ENCODE measurements around the gene LYRM4. TPM values are rescaled to one million over a fixed set of nuclear protein-coding genes. Genes with fewer than 3 reads are reported as not detected.

The LYRM4 gene
- total RNA-seq, 1 donor from 2014 or later, result 19.2 TPM

DNA sequence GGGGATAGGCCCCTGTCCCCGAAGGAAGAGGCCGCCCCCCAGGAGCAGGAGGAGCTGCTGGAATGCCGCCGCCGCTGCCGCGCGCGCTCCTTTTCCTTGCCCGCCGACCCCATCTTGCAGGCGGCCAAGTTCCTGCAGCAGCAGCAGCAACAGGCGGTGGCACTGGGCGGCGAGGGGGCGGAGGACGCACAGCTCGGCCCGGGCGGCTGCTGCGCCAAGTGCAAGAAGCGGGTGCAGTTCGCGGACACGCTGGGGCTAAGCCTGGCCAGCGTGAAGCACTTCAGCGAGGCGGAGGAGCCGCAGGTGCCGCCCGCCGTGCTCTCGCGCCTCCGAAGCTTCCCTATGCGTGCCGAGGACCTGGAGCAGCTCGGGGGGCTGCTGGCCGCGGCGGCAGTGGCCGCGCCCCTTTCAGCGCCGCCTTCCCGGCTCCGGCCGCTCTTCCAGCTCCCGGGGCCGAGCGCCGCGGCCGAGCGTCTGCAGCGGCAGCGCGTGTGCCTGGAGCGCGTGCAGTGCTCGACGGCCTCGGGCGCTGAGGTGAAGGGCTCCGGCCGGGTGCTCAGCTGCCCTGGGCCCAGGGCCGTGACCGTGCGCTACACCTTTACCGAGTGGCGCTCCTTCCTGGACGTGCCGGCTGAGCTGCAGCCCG is 175.0 kb downstream of the LYRM4 start:
- Histone ChIP-seq H3K27ac (peak overlapping the region; percentile 88), H3K27me3 (no peaks in the 10 kb centered on the region), H3K36me3 (no peaks in the 10 kb centered on the region), H3K4me3 (peak overlapping the region; percentile 66 to 71), H3K4me1 (peaks cover 38% of the 10 kb centered on the region), H3K9me3 (no peaks in the 10 kb centered on the region)
- peak in 1 of 2 donors; percentile 64 for DNase-seq (ENCODE audit: extremely low spot score in 2 of 2)
- intact Hi-C loops (cut with DNase I), result no loop called here
- TF ChIP-seq POLR2AphosphoS5 (IDR thresholded peaks at IDR 0.05; ENCODE audit: insufficient read depth in 1 of 2, low read depth in 1 of 2), result no peak
- no peak for TF ChIP-seq POLR2A (IDR thresholded peaks at IDR 0.05)
- TF ChIP-seq, protein P1, sequence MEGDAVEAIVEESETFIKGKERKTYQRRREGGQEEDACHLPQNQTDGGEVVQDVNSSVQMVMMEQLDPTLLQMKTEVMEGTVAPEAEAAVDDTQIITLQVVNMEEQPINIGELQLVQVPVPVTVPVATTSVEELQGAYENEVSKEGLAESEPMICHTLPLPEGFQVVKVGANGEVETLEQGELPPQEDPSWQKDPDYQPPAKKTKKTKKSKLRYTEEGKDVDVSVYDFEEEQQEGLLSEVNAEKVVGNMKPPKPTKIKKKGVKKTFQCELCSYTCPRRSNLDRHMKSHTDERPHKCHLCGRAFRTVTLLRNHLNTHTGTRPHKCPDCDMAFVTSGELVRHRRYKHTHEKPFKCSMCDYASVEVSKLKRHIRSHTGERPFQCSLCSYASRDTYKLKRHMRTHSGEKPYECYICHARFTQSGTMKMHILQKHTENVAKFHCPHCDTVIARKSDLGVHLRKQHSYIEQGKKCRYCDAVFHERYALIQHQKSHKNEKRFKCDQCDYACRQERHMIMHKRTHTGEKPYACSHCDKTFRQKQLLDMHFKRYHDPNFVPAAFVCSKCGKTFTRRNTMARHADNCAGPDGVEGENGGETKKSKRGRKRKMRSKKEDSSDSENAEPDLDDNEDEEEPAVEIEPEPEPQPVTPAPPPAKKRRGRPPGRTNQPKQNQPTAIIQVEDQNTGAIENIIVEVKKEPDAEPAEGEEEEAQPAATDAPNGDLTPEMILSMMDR (IDR thresholded peaks at IDR 0.05), result no peak

DNA sequence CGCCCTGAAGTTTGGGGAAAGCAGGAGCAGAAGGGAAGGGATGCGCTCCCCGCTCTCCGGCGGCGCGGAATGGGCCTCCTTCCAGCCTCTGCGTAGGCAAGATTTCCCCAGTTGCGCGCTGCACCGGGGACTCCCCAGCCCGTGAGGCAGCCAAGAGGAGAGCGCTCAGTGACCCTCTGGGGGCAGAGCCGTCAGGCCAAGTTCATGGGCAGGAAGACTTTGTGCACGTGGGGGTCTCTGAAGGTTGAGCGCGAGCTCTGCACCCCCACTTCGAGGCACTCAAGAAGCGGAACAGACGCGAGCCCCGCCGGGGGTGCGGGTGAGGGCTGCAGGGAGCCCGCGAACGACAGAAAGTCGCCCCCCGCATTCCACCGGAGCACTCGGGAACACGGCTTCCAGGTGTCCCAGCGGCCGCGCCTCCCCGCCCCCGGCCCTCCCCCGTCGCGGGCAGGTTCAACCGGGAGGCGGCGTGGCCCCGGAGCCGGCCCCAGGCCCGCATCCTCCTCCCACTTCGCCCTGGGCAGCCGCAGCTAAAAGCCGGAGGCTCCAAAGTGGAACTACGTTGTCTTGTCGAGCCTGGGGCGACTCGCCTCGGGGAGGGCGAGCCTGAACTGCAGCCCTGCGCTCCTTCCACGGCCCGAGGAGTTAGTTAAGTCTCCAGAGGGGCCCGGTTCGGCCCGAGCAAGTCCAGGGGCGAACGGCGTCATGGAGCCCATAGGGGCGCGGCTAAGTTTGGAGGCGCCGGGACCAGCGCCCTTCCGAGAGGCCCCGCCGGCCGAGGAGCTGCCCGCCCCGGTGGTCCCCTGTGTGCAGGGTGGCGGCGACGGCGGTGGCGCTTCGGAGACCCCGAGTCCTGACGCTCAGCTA is 175.7 kb downstream of the LYRM4 start, which contains the start of gene PPP1R3G:
Gene PPP1R3G, plus strand, starts transcription at position 561 of the 867 bp plus-strand sequence. Its CDS starts 145 bp downstream, at position 706.
- Histone ChIP-seq H3K36me3 (no peaks in the 10 kb centered on the region), H3K27me3 (no peaks in the 10 kb centered on the region), H3K27ac (peak within 1 kb of the TSS; percentile 88), H3K9me3 (no peaks in the 10 kb centered on the region), H3K4me3 (peak within 1 kb of the TSS; percentile 66 to 71), H3K4me1 (peaks cover 38% of the 10 kb centered on the region)
- TF ChIP-seq POLR2AphosphoS5 (IDR thresholded peaks at IDR 0.05; ENCODE audit: insufficient read depth in 1 of 2, low read depth in 1 of 2) (peak in 1 of 2 donors; percentile 81), POLR2A (IDR thresholded peaks at IDR 0.05) (no peak)
- TF ChIP-seq, protein P1 (IDR thresholded peaks at IDR 0.05), result no peak
- intact Hi-C loops (cut with DNase I), result no loop called here
- peak in 1 of 2 donors; percentile 82 for DNase-seq (ENCODE audit: extremely low spot score in 2 of 2)

DNA sequence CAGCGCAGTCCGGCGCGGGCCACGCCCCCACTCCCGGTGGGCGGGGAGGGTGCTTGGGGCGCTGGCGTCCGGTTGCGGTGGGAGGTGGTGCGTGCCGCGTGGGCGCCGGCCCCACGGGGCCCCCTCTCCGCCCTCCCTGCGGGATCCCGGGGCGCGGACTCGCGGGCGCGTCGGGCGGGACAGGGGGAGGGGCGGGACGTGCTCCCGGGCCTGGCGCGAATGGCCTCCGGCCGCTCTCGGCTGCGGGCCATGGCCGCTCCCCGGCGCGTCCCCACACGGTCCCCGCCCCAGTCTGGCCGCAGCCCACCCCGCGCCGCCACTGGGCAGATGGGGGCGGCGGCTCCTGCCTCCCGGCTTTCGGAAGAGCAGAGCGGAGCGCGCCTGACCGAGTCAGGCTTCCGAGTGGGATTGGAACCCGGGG is 176.4 kb downstream of the LYRM4 start:
- H3K9me3 ChIP-seq, result no peaks in the 10 kb centered on the region
- H3K27ac ChIP-seq, result peak overlapping the region; percentile 88
- no peaks in the 10 kb centered on the region for H3K36me3 ChIP-seq
- peak in 1 of 2 donors; percentile 58 for DNase-seq (ENCODE audit: extremely low spot score in 2 of 2)
- no peaks in the 10 kb centered on the region for H3K27me3 ChIP-seq
- intact Hi-C loops (cut with DNase I), result no loop called here
- TF ChIP-seq POLR2A (IDR thresholded peaks at IDR 0.05), result peak in 1 of 2 donors; percentile 55
- TF ChIP-seq POLR2AphosphoS5 (IDR thresholded peaks at IDR 0.05; ENCODE audit: insufficient read depth in 1 of 2, low read depth in 1 of 2), result no peak
- peak overlapping the region; percentile 66 to 71 for H3K4me3 ChIP-seq
- H3K4me1 ChIP-seq, result peaks cover 38% of the 10 kb centered on the region

DNA sequence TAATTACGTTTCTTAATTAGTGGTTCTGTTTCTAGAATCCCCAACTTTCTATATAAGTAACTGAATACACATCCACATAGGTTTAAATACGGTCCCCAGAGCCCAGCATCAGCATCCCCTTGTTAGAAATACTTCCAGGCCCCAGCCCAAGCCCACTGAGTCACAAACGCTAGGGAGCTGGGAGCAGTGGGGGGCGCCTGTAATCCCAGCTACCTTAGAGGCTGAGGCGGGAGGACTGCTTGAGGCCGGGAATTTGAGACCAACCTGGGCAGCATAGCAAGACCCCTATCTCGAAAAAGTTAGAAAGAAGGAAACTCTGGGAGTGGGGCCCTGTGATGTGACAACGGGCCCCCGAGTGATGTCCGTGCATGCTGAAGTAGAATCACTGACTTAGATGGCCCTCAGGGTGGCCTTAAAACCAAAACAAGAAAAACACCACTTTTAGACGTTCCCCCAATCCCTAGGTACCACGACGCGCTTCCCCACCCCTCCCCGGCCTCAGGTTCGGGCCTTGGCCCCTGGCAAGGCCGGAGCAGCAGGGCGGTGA is 176.9 kb downstream of the LYRM4 start:
- DNase-seq (ENCODE audit: extremely low spot score in 2 of 2), result no peak
- intact Hi-C loops (cut with DNase I), result no loop called here
- Histone ChIP-seq H3K4me1 (peaks cover 38% of the 10 kb centered on the region), H3K27ac (peak overlapping the region; percentile 88), H3K4me3 (peak overlapping the region; percentile 66 to 71), H3K27me3 (no peaks in the 10 kb centered on the region), H3K9me3 (no peaks in the 10 kb centered on the region), H3K36me3 (no peaks in the 10 kb centered on the region)
- no peak for TF ChIP-seq POLR2AphosphoS5 (IDR thresholded peaks at IDR 0.05; ENCODE audit: insufficient read depth in 1 of 2, low read depth in 1 of 2)
- TF ChIP-seq, protein P1 (IDR thresholded peaks at IDR 0.05), result no peak
- TF ChIP-seq POLR2A (IDR thresholded peaks at IDR 0.05), result no peak

DNA sequence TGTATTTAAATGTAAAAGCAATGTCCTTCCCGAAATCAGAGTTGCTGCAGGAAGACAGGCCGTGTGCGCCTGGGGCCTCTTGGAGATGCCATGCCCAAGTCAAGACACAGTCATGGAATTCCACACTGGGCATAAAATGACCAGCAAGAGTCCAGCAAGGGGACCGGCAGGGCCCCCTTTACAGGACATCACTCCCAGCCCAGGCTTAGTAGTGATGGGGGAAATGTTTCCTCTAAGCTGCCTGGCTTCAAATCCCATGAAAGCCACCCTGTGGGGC is 177.5 kb downstream of the LYRM4 start:
- no peaks in the 10 kb centered on the region for H3K9me3 ChIP-seq
- DNase-seq (ENCODE audit: extremely low spot score in 2 of 2), result peak in 1 of 2 donors; percentile 31
- no peak overlapping the region for H3K4me3 ChIP-seq
- H3K27me3 ChIP-seq, result no peaks in the 10 kb centered on the region
- H3K36me3 ChIP-seq, result no peaks in the 10 kb centered on the region
- no peak for TF ChIP-seq POLR2A (IDR thresholded peaks at IDR 0.05)
- TF ChIP-seq, protein P1 (IDR thresholded peaks at IDR 0.05), result no peak
- no peak for TF ChIP-seq POLR2AphosphoS5 (IDR thresholded peaks at IDR 0.05; ENCODE audit: insufficient read depth in 1 of 2, low read depth in 1 of 2)
- H3K27ac ChIP-seq, result peak overlapping the region; percentile 88
- intact Hi-C loops (cut with DNase I), result no loop called here
- peaks cover 38% of the 10 kb centered on the region for H3K4me1 ChIP-seq
